ENCODE measurements around the gene FILIP1. TPM values are rescaled to one million over a fixed set of nuclear protein-coding genes. Genes with fewer than 3 reads are reported as not detected.

Gene FILIP1
- total and polyA plus RNA-seq, 2 donors: 25.5 to 43.7 TPM

DNA sequence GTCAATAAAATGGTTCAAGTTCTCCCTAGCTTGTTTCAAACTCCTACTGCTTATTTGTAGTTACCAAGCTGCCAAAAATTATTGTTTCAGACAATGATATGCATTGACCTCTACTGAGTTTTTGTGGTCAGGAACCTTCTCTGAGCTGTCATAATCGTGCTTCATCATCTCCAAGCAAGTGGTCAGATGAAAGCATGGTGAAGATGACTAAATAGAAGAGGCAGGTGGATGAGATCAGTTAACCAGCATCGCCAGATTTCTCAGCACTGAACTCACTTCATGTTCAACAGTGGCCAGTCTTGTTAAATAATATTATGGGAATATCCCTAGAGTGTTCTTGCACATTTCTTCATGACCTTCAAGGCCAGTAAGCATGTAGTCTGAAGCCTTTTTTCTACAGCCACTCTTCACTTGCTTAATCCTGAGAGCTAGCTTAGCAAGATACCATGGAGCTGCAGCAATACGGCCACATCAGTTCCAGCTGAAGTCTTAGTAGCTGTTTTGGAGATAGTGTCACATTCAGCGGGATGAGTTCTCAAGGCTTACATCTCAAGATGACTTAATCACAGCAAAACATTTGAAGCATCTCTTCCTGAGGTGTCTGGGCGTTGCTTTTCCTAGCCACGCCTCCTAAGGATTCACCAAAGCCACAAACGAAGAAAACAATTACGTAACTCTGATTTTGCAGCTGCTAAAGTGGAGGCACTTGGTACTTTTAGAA lies 107.4 kb downstream of the FILIP1 start:
- H3K4me1 ChIP-seq (ENCODE audit: insufficient read depth): no peaks in the 10 kb centered on the region
- no peak for DNase-seq (ENCODE audit: extremely low spot score)
- H3K4me3 ChIP-seq (ENCODE audit: low read depth, low read length): no peak overlapping the region
- H3K36me3 ChIP-seq (ENCODE audit: insufficient read depth): no peaks in the 10 kb centered on the region
- H3K27ac ChIP-seq (ENCODE audit: low read depth): no peak overlapping the region
- WGBS: 90% methylated on average over 8 of the region's 8 CpGs

GRCh38 chr6:75384116-75384515 lies 109.5 kb downstream of the FILIP1 start:
- H3K4me1 ChIP-seq (ENCODE audit: insufficient read depth): no peaks in the 10 kb centered on the region
- no peak overlapping the region for H3K4me3 ChIP-seq (ENCODE audit: low read depth, low read length)
- H3K36me3 ChIP-seq (ENCODE audit: insufficient read depth): no peaks in the 10 kb centered on the region
- no peak for DNase-seq (ENCODE audit: extremely low spot score)
- no peak overlapping the region for H3K27ac ChIP-seq (ENCODE audit: low read depth)

GRCh38 chr6:75382634-75382900 lies 111.0 kb downstream of the FILIP1 start:
- no peak overlapping the region for H3K27ac ChIP-seq (ENCODE audit: low read depth)
- H3K4me3 ChIP-seq (ENCODE audit: low read depth, low read length): no peak overlapping the region
- H3K4me1 ChIP-seq (ENCODE audit: insufficient read depth): no peaks in the 10 kb centered on the region
- no peak for DNase-seq (ENCODE audit: extremely low spot score)
- H3K36me3 ChIP-seq (ENCODE audit: insufficient read depth): no peaks in the 10 kb centered on the region
- WGBS: 30% methylated on average over 2 of the region's 2 CpGs

GRCh38 chr6:75381877-75382633 lies 111.5 kb downstream of the FILIP1 start:
- no peaks in the 10 kb centered on the region for H3K4me1 ChIP-seq (ENCODE audit: insufficient read depth)
- DNase-seq (ENCODE audit: extremely low spot score): peak; percentile 46
- 22% methylated on average over 2 of the region's 2 CpGs for WGBS

GRCh38 chr6:75379536-75379935 lies 114.1 kb downstream of the FILIP1 start:
- 82% methylated on average over 4 of the region's 4 CpGs for WGBS
- Histone ChIP-seq H3K4me1 (ENCODE audit: insufficient read depth) (no peaks in the 10 kb centered on the region), H3K27ac (ENCODE audit: low read depth) (no peak overlapping the region), H3K4me3 (ENCODE audit: low read depth, low read length) (no peak overlapping the region), H3K36me3 (ENCODE audit: insufficient read depth) (no peaks in the 10 kb centered on the region)
- no peak for DNase-seq (ENCODE audit: extremely low spot score)

More at GRCh38 chr6:75381877-75382633, 111.5 kb downstream of the FILIP1 start:
- H3K36me3 ChIP-seq (ENCODE audit: insufficient read depth): no peaks in the 10 kb centered on the region
- no peak overlapping the region for H3K27ac ChIP-seq (ENCODE audit: low read depth)
- no peak overlapping the region for H3K4me3 ChIP-seq (ENCODE audit: low read depth, low read length)

DNA sequence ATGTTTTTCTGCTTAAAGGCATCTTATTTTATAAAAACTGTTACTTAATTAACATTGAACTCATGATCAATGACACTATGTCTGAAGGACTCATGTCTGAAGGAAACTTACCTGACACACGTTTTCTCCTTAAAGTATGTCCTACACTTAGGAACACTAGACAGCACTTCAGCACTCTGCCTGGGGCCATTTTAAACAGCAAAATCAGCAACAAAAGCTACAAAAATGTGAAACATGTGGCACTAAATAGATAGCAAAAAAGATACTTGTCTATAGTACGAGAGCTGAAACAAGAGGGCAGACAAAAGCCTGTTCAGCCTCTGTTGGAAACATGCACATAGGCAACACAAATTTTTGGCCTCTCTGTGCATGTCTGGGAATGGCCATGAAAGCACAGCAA lies 115.5 kb downstream of the FILIP1 start:
- DNase-seq (ENCODE audit: extremely low spot score): no peak
- Histone ChIP-seq H3K36me3 (ENCODE audit: insufficient read depth) (no peaks in the 10 kb centered on the region), H3K4me1 (ENCODE audit: insufficient read depth) (no peaks in the 10 kb centered on the region), H3K4me3 (ENCODE audit: low read depth, low read length) (no peak overlapping the region), H3K27ac (ENCODE audit: low read depth) (no peak overlapping the region)
- WGBS: 46% methylated on average over 2 of the region's 2 CpGs

DNA sequence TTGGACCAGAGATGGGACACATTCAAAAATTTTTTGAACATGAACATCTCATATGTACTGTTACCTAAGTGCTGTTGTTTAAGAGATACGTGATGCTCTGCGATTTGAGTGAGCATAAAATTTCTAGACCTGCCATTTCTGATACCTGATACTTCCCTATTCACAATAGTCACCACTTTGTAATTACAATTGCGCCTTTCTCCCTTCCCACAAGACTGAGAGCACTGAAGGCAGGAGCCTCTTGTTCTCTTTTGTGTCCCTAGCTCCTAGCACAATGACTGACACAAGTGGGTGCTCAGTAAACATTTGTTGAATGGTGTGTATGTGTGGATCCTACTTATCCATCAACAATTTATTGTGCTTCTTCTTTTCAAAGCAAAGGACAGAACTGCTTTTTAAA lies 116.2 kb downstream of the FILIP1 start:
- Histone ChIP-seq H3K27ac (ENCODE audit: low read depth) (no peak overlapping the region), H3K4me1 (ENCODE audit: insufficient read depth) (no peaks in the 10 kb centered on the region), H3K36me3 (ENCODE audit: insufficient read depth) (no peaks in the 10 kb centered on the region), H3K4me3 (ENCODE audit: low read depth, low read length) (no peak overlapping the region)
- DNase-seq (ENCODE audit: extremely low spot score): no peak
- WGBS: 91% methylated on average over 3 of the region's 3 CpGs

- Histone ChIP-seq H3K27ac (ENCODE audit: low read depth) (no peak overlapping the region), H3K4me1 (ENCODE audit: insufficient read depth) (no peaks in the 10 kb centered on the region), H3K4me3 (ENCODE audit: low read depth, low read length) (no peak overlapping the region), H3K36me3 (ENCODE audit: insufficient read depth) (no peaks in the 10 kb centered on the region)
- DNase-seq (ENCODE audit: extremely low spot score): no peak
- WGBS: 57% methylated on average over 2 of the region's 2 CpGs
Observed at GRCh38 chr6:75376347-75377024, 117.1 kb downstream of the FILIP1 start.

- WGBS: 88% methylated on average over 5 of the region's 5 CpGs
- no peaks in the 10 kb centered on the region for H3K36me3 ChIP-seq (ENCODE audit: insufficient read depth)
- no peak overlapping the region for H3K4me3 ChIP-seq (ENCODE audit: low read depth, low read length)
- no peak for DNase-seq (ENCODE audit: extremely low spot score)
- no peak overlapping the region for H3K27ac ChIP-seq (ENCODE audit: low read depth)
- no peaks in the 10 kb centered on the region for H3K4me1 ChIP-seq (ENCODE audit: insufficient read depth)
Observed at GRCh38 chr6:75374961-75375400, 118.6 kb downstream of the FILIP1 start.

DNA sequence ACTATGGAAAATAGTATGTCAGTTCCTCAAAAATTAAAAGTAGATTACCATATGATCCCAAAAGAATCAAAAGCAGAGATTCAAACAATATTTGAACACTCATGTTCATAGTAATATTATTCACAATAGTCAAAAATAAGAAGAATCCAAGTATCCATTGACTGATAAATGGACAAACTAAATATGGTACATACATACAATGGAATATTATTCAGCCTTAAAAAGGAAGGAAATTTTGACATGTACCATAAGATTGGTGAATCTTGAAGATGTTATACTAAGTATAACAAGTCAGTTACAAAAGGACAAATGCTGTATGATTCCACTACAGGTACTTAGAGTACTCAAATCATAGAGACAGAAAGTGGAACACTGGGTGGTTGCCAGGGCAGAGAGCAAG lies 120.7 kb downstream of the FILIP1 start:
- no peak for DNase-seq (ENCODE audit: extremely low spot score)
- no peaks in the 10 kb centered on the region for H3K36me3 ChIP-seq (ENCODE audit: insufficient read depth)
- no peak overlapping the region for H3K4me3 ChIP-seq (ENCODE audit: low read depth, low read length)
- H3K27ac ChIP-seq (ENCODE audit: low read depth): no peak overlapping the region
- H3K4me1 ChIP-seq (ENCODE audit: insufficient read depth): no peaks in the 10 kb centered on the region

- H3K4me1 ChIP-seq (ENCODE audit: insufficient read depth): no peaks in the 10 kb centered on the region
- no peaks in the 10 kb centered on the region for H3K36me3 ChIP-seq (ENCODE audit: insufficient read depth)
- 94% methylated on average over 2 of the region's 2 CpGs for WGBS
- no peak overlapping the region for H3K27ac ChIP-seq (ENCODE audit: low read depth)
- no peak overlapping the region for H3K4me3 ChIP-seq (ENCODE audit: low read depth, low read length)
- DNase-seq (ENCODE audit: extremely low spot score): no peak
Observed at GRCh38 chr6:75370011-75370410, 123.6 kb downstream of the FILIP1 start.

DNA sequence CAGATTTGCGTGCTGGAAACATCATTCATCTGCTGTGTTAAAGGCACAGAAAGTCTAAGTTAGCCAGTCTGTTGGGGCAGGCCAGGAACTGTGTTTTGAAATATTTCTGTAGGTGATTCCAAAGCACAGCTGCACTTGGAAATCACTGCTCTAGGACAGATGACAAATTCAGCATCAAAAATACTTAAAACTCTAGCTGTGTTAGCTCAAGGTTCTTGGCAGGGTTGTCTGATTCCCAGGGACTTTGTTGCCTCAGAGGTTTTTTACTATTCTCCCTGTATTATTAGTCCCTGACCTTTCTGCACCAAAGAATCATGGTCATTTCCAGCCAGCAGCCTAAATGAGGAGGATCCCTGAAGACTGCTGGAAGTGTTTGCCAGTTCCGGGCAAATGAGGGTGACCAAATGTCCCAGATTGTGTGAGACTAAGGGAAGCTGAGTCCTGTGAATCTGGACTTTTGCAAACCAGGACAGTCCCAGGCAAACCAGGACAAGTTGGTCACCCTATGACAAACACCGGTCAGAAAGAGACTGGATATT lies 124.7 kb downstream of the FILIP1 start:
- whole genome bisulfite sequencing: 81% methylated on average over 3 of the region's 3 CpGs
- Histone ChIP-seq H3K27ac (ENCODE audit: low read depth) (no peak overlapping the region), H3K36me3 (ENCODE audit: insufficient read depth) (no peaks in the 10 kb centered on the region), H3K4me1 (ENCODE audit: insufficient read depth) (no peaks in the 10 kb centered on the region), H3K4me3 (ENCODE audit: low read depth, low read length) (no peak overlapping the region)
- no peak for DNase-seq (ENCODE audit: extremely low spot score)

- DNase-seq (ENCODE audit: extremely low spot score): no peak
- Histone ChIP-seq H3K4me1 (ENCODE audit: insufficient read depth) (no peaks in the 10 kb centered on the region), H3K4me3 (ENCODE audit: low read depth, low read length) (no peak overlapping the region), H3K36me3 (ENCODE audit: insufficient read depth) (no peaks in the 10 kb centered on the region), H3K27ac (ENCODE audit: low read depth) (no peak overlapping the region)
- 54% methylated on average over 6 of the region's 6 CpGs for WGBS
Observed at GRCh38 chr6:75368151-75368779, 125.3 kb downstream of the FILIP1 start.

Data from urinary bladder (tissue), 4 donors.